ENCODE results near the gene PLA2G3.

- TF ChIP-seq, protein P1, sequence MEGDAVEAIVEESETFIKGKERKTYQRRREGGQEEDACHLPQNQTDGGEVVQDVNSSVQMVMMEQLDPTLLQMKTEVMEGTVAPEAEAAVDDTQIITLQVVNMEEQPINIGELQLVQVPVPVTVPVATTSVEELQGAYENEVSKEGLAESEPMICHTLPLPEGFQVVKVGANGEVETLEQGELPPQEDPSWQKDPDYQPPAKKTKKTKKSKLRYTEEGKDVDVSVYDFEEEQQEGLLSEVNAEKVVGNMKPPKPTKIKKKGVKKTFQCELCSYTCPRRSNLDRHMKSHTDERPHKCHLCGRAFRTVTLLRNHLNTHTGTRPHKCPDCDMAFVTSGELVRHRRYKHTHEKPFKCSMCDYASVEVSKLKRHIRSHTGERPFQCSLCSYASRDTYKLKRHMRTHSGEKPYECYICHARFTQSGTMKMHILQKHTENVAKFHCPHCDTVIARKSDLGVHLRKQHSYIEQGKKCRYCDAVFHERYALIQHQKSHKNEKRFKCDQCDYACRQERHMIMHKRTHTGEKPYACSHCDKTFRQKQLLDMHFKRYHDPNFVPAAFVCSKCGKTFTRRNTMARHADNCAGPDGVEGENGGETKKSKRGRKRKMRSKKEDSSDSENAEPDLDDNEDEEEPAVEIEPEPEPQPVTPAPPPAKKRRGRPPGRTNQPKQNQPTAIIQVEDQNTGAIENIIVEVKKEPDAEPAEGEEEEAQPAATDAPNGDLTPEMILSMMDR (IDR thresholded peaks at IDR 0.05) = no peak
- TF ChIP-seq POLR2A (IDR thresholded peaks at IDR 0.05) (no peak), EP300 (IDR thresholded peaks at IDR 0.05) (no peak)
Observed at GRCh38 chr22:31161386-31161785, 21.1 kb upstream of the PLA2G3 start.
